Uterus (tissue), 2 donors: ENCODE results near the gene TXK.

Experiments
- POLR2A ChIP-seq, 2 donors: fragments of 450-650 bp; IDR thresholded peaks; one replicate each; pipeline ENCODE4 v1.6.1; 2016; ENCODE audit warnings: antibody characterized with exemption in 2 of 2, mild to moderate bottlenecking in 1 of 2, moderate library complexity in 1 of 2
- TF ChIP-seq, protein P1 (sequence below), 4 experiments: fragments of 200-600 bp in 2 of 4; fragments of 450-650 bp in 2 of 4; sonication (generic) in 2 of 4; IDR thresholded peaks; one replicate each; pipeline ENCODE4 v1.5.1; 2016 to 2019; ENCODE audit warnings: antibody characterized with exemption in 4 of 4, mild to moderate bottlenecking in 2 of 4, moderate library complexity in 1 of 4

DNA sequence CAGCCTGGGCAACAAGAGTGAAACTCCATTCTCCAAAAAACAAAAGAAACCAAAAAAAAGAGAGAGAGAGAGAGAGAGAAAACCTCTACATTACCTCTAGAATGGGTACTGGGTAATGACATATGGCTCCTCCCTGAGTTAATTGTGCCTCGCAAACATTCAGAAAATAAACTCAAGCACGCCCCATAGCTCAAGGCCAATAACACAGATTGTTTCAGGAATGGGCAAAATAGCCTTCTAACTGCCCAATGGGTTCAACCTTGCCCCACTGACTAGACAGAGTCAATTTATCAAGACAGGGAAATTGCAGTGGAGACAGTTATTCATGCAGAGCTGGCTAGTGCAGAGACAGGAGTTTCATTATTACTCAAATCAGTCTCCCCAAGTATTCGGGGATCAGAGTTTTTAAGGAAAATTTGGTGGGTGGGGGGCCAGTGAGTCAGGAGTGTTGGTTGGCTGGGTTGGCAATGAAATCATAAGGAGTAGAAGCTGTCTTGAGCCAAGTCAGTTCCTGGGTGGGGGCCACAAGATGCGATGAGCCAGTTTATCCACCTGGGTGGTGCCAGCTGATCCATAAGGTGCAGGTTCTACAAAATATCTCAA lies 92.4 kb downstream of the TXK start:
- TF ChIP-seq, protein P1, sequence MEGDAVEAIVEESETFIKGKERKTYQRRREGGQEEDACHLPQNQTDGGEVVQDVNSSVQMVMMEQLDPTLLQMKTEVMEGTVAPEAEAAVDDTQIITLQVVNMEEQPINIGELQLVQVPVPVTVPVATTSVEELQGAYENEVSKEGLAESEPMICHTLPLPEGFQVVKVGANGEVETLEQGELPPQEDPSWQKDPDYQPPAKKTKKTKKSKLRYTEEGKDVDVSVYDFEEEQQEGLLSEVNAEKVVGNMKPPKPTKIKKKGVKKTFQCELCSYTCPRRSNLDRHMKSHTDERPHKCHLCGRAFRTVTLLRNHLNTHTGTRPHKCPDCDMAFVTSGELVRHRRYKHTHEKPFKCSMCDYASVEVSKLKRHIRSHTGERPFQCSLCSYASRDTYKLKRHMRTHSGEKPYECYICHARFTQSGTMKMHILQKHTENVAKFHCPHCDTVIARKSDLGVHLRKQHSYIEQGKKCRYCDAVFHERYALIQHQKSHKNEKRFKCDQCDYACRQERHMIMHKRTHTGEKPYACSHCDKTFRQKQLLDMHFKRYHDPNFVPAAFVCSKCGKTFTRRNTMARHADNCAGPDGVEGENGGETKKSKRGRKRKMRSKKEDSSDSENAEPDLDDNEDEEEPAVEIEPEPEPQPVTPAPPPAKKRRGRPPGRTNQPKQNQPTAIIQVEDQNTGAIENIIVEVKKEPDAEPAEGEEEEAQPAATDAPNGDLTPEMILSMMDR (IDR thresholded peaks at IDR 0.05), result no peak
- TF ChIP-seq POLR2A (IDR thresholded peaks at IDR 0.05), result no peak
